HG03460 (cell line): ENCODE data around the gene FRAS1.
"Not testable (repeated sequence)": the region's sequence is repeated elsewhere in the genome, so short reads cannot be mapped to it uniquely, and the experiment has no call there.

Experiments used
- ATAC-seq: cut with Tn5 transposase; IDR thresholded peaks from one replicate; pipeline ENCODE4 v1.9.1; 2021; ENCODE audit not compliant: unreplicated experiment

The FRAS1 gene

DNA sequence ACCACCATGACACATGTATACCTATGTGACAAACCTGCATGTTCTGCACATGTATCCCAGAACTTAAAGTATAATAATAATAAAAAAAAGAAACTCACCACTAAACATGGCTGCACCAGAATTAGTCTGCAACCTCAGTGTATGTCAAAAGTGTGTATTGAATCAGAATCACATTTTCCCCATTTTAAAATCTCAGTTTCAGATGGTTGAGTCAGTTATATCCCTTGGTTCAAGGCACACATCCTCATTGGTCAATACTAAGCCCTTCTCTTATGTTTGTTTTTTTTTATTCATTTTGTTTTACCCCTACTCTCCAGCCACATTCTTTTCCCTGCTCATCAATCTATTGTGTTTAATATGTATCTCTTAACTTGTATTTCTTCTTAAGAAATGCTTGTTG is 436.6 kb downstream of the FRAS1 start:
- ATAC-seq, result no peak

DNA sequence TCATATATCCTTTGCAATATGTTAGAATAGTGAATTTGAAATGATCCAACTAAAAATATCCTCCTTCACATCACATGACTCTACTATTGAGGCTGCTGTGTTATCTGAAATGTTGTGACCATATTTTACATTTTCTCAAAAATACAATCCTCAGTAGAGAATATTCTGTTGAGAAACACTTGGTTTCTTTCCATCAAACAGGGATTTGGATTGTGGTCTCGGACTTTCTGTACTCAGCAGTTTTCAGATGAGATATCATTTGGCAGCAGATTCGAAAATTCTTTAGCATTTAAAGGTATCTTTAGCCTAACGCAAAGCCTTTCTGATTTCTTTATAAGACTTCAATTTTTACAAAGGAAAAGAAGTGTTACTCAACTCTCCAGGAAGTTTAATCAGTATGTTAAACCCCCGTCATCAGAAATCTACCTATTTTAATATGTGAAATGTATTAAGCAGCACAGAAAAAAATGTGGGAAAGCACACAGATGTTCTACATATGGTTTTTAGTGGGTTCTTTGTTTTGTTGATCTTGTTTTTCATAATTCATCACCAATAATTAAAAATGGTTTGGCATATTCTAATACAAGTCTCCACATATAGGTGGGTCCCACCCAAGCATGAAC is 439.0 kb downstream of the FRAS1 start:
- ATAC-seq, result no peak

DNA sequence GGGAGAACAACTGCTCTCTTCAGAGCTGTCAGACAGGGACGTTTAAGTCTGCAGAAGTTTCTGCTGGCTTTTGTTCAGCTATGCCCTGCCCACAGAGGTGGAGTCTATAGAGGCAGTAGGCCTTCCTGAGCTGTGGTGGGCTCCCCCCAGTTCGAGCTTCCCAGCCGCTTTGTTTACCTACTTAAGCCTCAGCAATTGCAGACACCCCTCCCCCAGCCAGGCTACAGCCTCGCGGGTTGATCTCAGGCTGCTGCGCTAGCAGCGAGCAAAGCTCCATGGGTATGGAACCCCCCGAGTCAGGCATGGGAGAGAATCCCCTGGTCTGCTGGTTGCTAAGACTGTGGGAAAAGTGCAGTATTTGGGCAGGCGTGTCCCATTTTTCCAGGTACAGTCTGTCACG is 449.1 kb downstream of the FRAS1 start:
- ATAC-seq, result not testable (repeated sequence)

- ATAC-seq, result no peak
Observed at GRCh38 chr4:78509043-78509442, 451.9 kb downstream of the FRAS1 start.

- no peak for ATAC-seq
Observed at GRCh38 chr4:78510108-78510507, 453.0 kb downstream of the FRAS1 start.

GRCh38 chr4:78510681-78511080 is 453.6 kb downstream of the FRAS1 start:
- no peak for ATAC-seq

DNA sequence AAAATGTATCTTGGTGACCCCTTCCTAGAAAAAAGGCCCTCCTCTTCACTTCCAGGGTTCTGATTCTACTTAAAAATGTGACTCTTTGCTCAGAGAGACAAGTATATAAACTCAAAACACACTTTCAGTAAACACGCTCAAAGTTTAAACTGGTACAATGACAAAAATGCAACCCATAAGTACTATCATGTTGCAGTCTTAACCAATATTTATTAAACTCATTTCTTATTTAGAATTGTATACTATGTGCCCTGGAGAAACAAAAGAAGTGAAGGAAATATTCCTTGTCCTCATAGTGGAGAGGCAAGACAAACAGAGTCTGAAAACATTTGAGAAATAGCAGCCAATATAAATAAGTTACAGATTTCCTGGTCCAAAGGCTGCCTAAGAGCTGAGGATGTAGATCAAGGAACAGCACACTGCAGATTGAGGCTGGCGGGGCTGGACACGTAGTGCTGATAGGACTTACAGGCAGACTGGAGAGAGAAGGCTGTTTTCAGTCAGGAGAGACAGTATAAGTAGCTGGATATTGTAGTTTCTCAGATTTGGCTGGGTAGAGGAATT is 455.3 kb downstream of the FRAS1 start:
- no peak for ATAC-seq

DNA sequence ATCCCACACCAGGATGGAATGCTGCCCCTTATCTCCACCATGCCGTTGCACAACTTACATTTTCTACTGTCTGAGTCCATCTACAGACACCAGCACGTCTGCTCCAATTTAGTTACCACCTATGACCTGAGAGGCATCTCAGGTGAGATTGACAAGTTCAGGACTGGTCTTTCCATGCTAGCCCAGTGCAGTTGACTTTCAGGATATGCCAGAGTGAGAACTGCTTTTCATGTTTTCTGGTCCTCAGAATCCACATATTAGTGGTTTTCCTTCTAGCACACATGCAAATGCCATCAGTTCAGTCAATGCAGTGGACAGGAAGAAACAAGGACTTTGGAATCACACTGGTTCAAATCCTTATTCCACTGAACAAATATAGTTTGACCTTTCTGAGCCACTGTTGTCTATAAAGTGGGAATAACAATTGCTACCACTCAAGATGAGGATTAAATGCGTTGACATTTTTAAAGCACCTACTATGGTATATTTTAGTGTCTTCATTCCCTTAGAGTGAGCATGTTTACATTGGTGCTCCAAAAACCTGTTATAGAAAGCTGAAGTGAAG is 456.4 kb downstream of the FRAS1 start:
- ATAC-seq, result no peak

DNA sequence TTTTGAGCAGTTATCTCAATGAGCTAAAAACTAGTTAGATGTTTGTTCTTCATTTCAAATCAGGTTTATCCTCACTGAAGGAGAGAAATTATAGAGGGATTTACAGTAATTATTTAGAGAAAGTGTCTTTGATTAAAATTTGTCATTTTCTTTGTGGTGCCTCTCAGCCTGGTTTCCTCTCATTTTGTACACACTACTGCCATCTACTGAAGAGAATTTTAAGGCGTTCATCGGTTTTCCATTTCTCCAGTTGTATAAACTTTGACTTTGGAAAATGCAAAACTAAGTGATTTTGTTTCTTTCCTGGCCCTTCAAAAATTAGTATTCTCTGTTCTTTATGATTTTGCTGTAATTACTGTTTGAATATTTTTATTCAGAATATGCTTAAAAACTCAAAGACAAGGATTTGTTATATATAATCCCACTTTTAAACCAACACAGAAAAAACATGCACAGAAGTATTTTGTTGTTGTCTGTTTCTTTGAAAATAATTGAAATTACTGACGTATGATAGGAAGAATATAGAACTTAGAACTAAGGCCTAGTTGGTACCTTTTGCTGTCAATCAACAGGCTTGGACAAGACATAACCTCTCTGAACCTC is 460.0 kb downstream of the FRAS1 start:
- no peak for ATAC-seq

- ATAC-seq, result no peak
Observed at GRCh38 chr4:78518561-78518960, 461.4 kb downstream of the FRAS1 start.

DNA sequence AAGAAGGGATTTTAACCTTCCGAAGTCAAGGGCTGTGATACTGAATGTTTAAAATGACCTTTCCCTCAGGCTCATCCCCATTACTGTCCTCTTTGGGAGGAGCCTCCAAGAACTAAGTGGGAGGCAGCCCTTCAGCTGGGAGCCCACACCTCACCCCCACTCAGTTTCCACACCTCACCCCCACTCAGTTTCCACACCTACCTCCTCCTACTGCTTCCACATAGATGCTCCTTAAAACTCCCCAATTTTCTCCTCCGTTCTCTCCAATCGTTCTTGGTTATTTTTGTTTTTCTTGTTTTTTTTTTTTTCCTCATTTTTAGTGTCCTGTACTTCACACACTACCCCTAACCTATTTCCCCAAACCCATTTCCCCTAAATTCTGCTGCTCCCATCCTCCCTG is 462.8 kb downstream of the FRAS1 start:
- no peak for ATAC-seq

DNA sequence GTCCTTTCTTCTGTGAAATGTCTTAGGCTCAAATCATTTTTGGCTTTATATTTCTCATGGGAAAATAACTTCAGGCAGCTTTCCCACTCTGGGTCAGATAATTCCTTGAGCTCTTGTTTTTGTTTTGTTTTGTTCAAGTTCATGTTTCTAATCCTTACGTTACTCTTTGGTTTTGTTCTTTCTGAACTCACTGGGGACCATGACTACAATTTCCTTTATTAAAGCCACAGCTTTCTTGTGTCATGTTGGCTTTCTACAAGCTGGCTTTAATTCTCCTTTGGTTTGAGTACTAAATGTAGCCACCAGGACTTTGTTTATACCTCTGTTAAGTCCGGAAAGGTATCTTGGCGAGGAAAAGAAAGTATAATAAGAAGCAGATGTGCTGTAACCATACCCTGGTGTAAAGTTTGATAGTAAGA is 463.7 kb downstream of the FRAS1 start:
- ATAC-seq, result no peak

DNA sequence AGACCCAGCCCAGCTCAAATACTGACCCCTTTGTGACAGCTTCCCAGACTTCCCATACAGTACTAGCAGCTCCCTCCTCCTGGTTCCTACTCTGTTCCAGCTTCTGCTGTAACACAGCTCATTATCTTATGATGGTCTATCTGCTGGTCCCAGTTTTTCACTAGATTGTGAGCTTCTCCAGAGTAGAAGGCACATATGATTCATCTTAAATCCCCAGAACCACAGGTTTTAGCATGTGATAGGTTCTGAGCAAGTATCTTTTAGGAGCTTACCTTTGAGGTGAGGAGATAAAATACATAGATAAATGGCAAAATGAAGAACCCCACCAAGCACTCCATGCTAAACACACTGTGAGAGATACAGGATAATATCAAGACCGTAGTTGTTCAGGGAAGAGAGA is 466.9 kb downstream of the FRAS1 start:
- ATAC-seq, result no peak

GRCh38 chr4:78525559-78525958 is 468.4 kb downstream of the FRAS1 start:
- ATAC-seq, result no peak

GRCh38 chr4:78527103-78527502 is 470.0 kb downstream of the FRAS1 start:
- no peak for ATAC-seq

DNA sequence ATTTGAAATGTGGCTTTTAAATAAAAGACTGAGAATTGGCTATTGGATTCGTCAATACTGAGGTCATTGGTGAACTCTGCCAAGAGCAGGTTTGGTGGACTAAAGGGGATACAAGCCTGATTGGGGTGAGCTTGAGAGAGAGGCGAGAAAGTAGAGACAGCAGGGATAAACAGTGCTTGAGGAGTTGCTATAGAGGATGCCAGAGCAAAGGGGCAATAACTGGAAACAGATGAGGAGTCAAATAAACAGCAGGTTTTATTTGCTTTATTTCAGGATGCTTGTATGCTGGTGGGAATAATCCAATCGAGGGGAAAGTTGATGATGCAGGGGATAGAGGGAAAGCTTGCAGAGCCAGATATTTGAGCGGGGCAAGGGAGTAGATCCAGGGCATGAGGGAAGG is 470.4 kb downstream of the FRAS1 start:
- no peak for ATAC-seq

GRCh38 chr4:78528327-78528726 is 471.2 kb downstream of the FRAS1 start:
- no peak for ATAC-seq

GRCh38 chr4:78529569-78530209 is 472.6 kb downstream of the FRAS1 start:
- ATAC-seq, result no peak

DNA sequence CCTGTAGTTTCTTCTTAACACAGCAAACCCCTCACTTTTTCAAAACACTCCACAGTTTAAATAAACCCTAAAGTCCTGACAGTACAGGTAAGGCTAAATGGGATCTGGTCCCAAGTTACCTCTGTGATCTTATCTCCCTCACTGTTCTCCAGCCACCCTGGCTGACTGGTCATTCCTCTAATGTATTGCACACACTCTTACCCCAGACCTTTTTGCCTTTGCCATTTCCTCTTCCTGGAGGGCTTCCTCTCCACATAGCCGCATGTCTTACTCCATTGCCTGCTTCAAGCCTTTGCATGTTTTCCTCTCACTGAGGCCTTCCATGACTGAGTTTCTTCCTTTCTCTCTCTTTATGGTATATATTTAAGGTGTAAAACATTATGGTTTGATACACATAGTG is 474.9 kb downstream of the FRAS1 start:
- ATAC-seq, result no peak

GRCh38 chr4:78533854-78534253 is 476.7 kb downstream of the FRAS1 start:
- ATAC-seq, result no peak

GRCh38 chr4:78534286-78534955 is 477.3 kb downstream of the FRAS1 start:
- no peak for ATAC-seq
